Measurements from ENCODE around the gene PATL2.

- TF ChIP-seq, protein P1, sequence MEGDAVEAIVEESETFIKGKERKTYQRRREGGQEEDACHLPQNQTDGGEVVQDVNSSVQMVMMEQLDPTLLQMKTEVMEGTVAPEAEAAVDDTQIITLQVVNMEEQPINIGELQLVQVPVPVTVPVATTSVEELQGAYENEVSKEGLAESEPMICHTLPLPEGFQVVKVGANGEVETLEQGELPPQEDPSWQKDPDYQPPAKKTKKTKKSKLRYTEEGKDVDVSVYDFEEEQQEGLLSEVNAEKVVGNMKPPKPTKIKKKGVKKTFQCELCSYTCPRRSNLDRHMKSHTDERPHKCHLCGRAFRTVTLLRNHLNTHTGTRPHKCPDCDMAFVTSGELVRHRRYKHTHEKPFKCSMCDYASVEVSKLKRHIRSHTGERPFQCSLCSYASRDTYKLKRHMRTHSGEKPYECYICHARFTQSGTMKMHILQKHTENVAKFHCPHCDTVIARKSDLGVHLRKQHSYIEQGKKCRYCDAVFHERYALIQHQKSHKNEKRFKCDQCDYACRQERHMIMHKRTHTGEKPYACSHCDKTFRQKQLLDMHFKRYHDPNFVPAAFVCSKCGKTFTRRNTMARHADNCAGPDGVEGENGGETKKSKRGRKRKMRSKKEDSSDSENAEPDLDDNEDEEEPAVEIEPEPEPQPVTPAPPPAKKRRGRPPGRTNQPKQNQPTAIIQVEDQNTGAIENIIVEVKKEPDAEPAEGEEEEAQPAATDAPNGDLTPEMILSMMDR (IDR thresholded peaks at IDR 0.05): no peak
- TF ChIP-seq EZH2 (IDR thresholded peaks at IDR 0.05): no peak
These were observed 74.1 kb downstream of the PATL2 start for GRCh38 chr15:44636976-44637375.
